Hindlimb muscle (tissue), 1 donor: ENCODE results near the gene F12. TPM values are rescaled to one million over a fixed set of nuclear protein-coding genes. Genes with fewer than 3 reads are reported as not detected.
A peak's percentile ranks its signal among the peaks of the same experiment; 100 is the strongest.

Experiments used
- DNase-seq: peaks from one replicate; pipeline ENCODE4 v3.0.0-alpha.2; 2013
- polyA plus RNA-seq: library from polyadenylated mRNA; unstranded; fragments of 120-200 nt; gene quantifications from one replicate; pipeline ENCODE4 v1.2.1, GENCODE V29; 2013; ENCODE audit not compliant: insufficient read length

F12 gene
- polyA plus RNA-seq, result 0.41 TPM

- no peak for DNase-seq
These were observed at the start of gene F12 for GRCh38 chr5:177409043-177409801. TSS of gene F12 (minus strand) at chr5:177409564. CDS start at chr5:177409527, 37 bp downstream.

- no peak for DNase-seq
These were observed 49.6 kb upstream of the F12 start for GRCh38 chr5:177458912-177459350.

- DNase-seq, result no peak
These were observed 48.7 kb upstream of the F12 start for GRCh38 chr5:177457852-177458681.

GRCh38 chr5:177456976-177457851 lies 47.9 kb upstream of the F12 start:
- peak; percentile 88 for DNase-seq

GRCh38 chr5:177456591-177456964 lies 47.2 kb upstream of the F12 start:
- DNase-seq, result no peak

- peak; percentile 90 for DNase-seq
These were observed 46.6 kb upstream of the F12 start for GRCh38 chr5:177455661-177456590.

GRCh38 chr5:177455036-177455660 lies 45.8 kb upstream of the F12 start:
- DNase-seq, result no peak

- peak; percentile 93 for DNase-seq
These were observed 45.2 kb upstream of the F12 start for GRCh38 chr5:177454397-177455035.

- no peak for DNase-seq
These were observed 44.6 kb upstream of the F12 start for GRCh38 chr5:177453852-177454396.

- DNase-seq, result no peak
These were observed 43.6 kb upstream of the F12 start for GRCh38 chr5:177452688-177453638.

- DNase-seq, result no peak
These were observed 41.5 kb upstream of the F12 start for GRCh38 chr5:177450667-177451424.

- no peak for DNase-seq
These were observed 40.0 kb upstream of the F12 start for GRCh38 chr5:177449140-177450061.

GRCh38 chr5:177448244-177448950 lies 39.0 kb upstream of the F12 start:
- no peak for DNase-seq

- DNase-seq, result no peak
These were observed 38.4 kb upstream of the F12 start for GRCh38 chr5:177447611-177448243.

GRCh38 chr5:177447066-177447610 lies 37.8 kb upstream of the F12 start:
- DNase-seq, result no peak
